ENCODE results near the gene SLC6A6. TPM values are rescaled to one million over a fixed set of nuclear protein-coding genes. Genes with fewer than 3 reads are reported as not detected.

Gene SLC6A6
- polyA plus RNA-seq, 1 donor (not counting 4 experiments of a cell fraction or from before 2014, with no cell fraction given), result 8.3 TPM

- no peak overlapping the region for H3K4me2 ChIP-seq (ENCODE audit: control insufficient read depth, extremely low read depth, insufficient read depth, low read depth, low read length)
- FAIRE-seq, result no peak
- dilution Hi-C loops (cut with MboI; ENCODE audit: extremely low pct_ligation_motif_present, low sequenced_read_pairs), result no loop called here
- no peak overlapping the region for H3K9ac ChIP-seq (ENCODE audit: control insufficient read depth, extremely low read depth, insufficient read depth, low read length)
- no peaks in the 10 kb centered on the region for H3K9me1 ChIP-seq (ENCODE audit: control insufficient read depth, extremely low read depth, insufficient read depth, low read length)
- H2AFZ ChIP-seq (ENCODE audit: control insufficient read depth, low read length), result no peak overlapping the region
- H3K4me1 ChIP-seq (ENCODE audit: control insufficient read depth, extremely low read depth, insufficient read depth, low read length), result no peaks in the 10 kb centered on the region
- no peak overlapping the region for H3K27ac ChIP-seq (ENCODE audit: control insufficient read depth, insufficient read depth, low read length)
- no peaks in the 10 kb centered on the region for H3K27me3 ChIP-seq (ENCODE audit: control insufficient read depth, extremely low read depth, insufficient read depth, low read length)
- H3K79me2 ChIP-seq (ENCODE audit: control insufficient read depth, insufficient read depth, low read length), result no peaks in the 10 kb centered on the region
- no peaks in the 10 kb centered on the region for H3K9me3 ChIP-seq (ENCODE audit: control insufficient read depth, low read depth, low read length)
- peaks cover 3 to 4% of the 10 kb centered on the region in 2 experiments for H3K36me3 ChIP-seq (ENCODE audit: control insufficient read depth in 2 of 2, extremely low read depth in 1 of 2, insufficient read depth in 2 of 2, low read length in 2 of 2)
- TF ChIP-seq CTCF (optimal IDR thresholded peaks at IDR 0.05 in 1 of 3, IDR thresholded peaks at IDR 0.05 in 1 of 3, conservative IDR thresholded peaks at IDR 0.05 in 1 of 3; ENCODE audit: extremely low read depth in 1 of 3, insufficient read depth in 2 of 3, low read length in 3 of 3) (no peak), EZH2 (IDR thresholded peaks at IDR 0.05; ENCODE audit: low read length) (no peak)
- no peaks in the 10 kb centered on the region for H4K20me1 ChIP-seq (ENCODE audit: control insufficient read depth, extremely low read depth, insufficient read depth, low read length)
- DNase-seq (ENCODE audit: low read depth, low spot score), result no peak
- H3K4me3 ChIP-seq (ENCODE audit: control insufficient read depth in 2 of 3, extremely low read depth in 1 of 3, insufficient read depth in 2 of 3, low read depth in 1 of 3, low read length in 3 of 3), result no peak overlapping the region
These were observed 58.1 kb downstream of the SLC6A6 start for GRCh38 chr3:14460342-14461005.

- Histone ChIP-seq H3K4me1 (ENCODE audit: control insufficient read depth, extremely low read depth, insufficient read depth, low read length) (no peaks in the 10 kb centered on the region), H3K9me3 (ENCODE audit: control insufficient read depth, low read depth, low read length) (no peaks in the 10 kb centered on the region), H3K4me2 (ENCODE audit: control insufficient read depth, extremely low read depth, insufficient read depth, low read depth, low read length) (no peak overlapping the region), H3K4me3 (ENCODE audit: control insufficient read depth in 2 of 3, extremely low read depth in 1 of 3, insufficient read depth in 2 of 3, low read depth in 1 of 3, low read length in 3 of 3) (no peak overlapping the region), H3K27me3 (ENCODE audit: control insufficient read depth, extremely low read depth, insufficient read depth, low read length) (no peaks in the 10 kb centered on the region), H3K79me2 (ENCODE audit: control insufficient read depth, insufficient read depth, low read length) (no peaks in the 10 kb centered on the region), H4K20me1 (ENCODE audit: control insufficient read depth, extremely low read depth, insufficient read depth, low read length) (no peaks in the 10 kb centered on the region), H3K36me3 (ENCODE audit: control insufficient read depth in 2 of 2, extremely low read depth in 1 of 2, insufficient read depth in 2 of 2, low read length in 2 of 2) (peaks cover 4% of the 10 kb centered on the region in 2 experiments), H3K9me1 (ENCODE audit: control insufficient read depth, extremely low read depth, insufficient read depth, low read length) (no peaks in the 10 kb centered on the region), H3K9ac (ENCODE audit: control insufficient read depth, extremely low read depth, insufficient read depth, low read length) (no peak overlapping the region), H3K27ac (ENCODE audit: control insufficient read depth, insufficient read depth, low read length) (no peak overlapping the region), H2AFZ (ENCODE audit: control insufficient read depth, low read length) (no peak overlapping the region)
- FAIRE-seq, result no peak
- no peak for TF ChIP-seq CTCF (optimal IDR thresholded peaks at IDR 0.05 in 1 of 3, IDR thresholded peaks at IDR 0.05 in 1 of 3, conservative IDR thresholded peaks at IDR 0.05 in 1 of 3; ENCODE audit: extremely low read depth in 1 of 3, insufficient read depth in 2 of 3, low read length in 3 of 3)
- no peak for TF ChIP-seq EZH2 (IDR thresholded peaks at IDR 0.05; ENCODE audit: low read length)
- dilution Hi-C loops (cut with MboI; ENCODE audit: extremely low pct_ligation_motif_present, low sequenced_read_pairs), result no loop called here
- DNase-seq (ENCODE audit: low read depth, low spot score), result no peak
These were observed 58.8 kb downstream of the SLC6A6 start for GRCh38 chr3:14461006-14461747.
